CD8-positive, alpha-beta memory T cell (primary cell): ENCODE measurements around the gene LRRC8D. TPM values are rescaled to one million over a fixed set of nuclear protein-coding genes. Genes with fewer than 3 reads are reported as not detected.

Experiments
- CTCF ChIA-PET: fragments of 350-600 bp; sonication (Branson Sonifier 250); formaldehyde crosslinking; loops from one replicate; lab custom pipeline; 2021; ENCODE audit warnings: antibody characterized with exemption; lab: Charles Lee
- POLR2A ChIA-PET: fragments of 350-600 bp; sonication (Branson Sonifier 250); formaldehyde crosslinking; loops from one replicate; lab custom pipeline; 2021; ENCODE audit warnings: antibody characterized with exemption; lab: Charles Lee
- DNase-seq, 5 donors: peaks; one replicate each; pipeline versions ENCODE4 v3.0.0 to v3.0.0-alpha.2; 2020 to 2022; ENCODE audit warnings: mixed read lengths in 1 of 5
- H3K27ac ChIP-seq: one replicate; pipeline ENCODE4 v1.7.0; 2013; ENCODE audit warnings: low read depth, mild to moderate bottlenecking, low read length, moderate library complexity
- H3K27me3 ChIP-seq: 2 replicates; pipeline ENCODE4 v1.7.0; 2013; ENCODE audit warnings: low read length, mild to moderate bottlenecking; ENCODE audit not compliant: insufficient read depth, poor library complexity, severe bottlenecking
- H3K36me3 ChIP-seq: 2 replicates; pipeline ENCODE4 v1.7.0; 2013; ENCODE audit warnings: mild to moderate bottlenecking, low read length, moderate library complexity; ENCODE audit not compliant: insufficient read depth
- H3K4me1 ChIP-seq: 2 replicates; pipeline ENCODE4 v1.7.0; 2013; ENCODE audit warnings: mild to moderate bottlenecking, low read length, moderate library complexity; ENCODE audit not compliant: insufficient read depth
- H3K4me3 ChIP-seq: 2 replicates; pipeline ENCODE4 v1.7.0; 2013; ENCODE audit warnings: mild to moderate bottlenecking, low read length
- H3K9me3 ChIP-seq: 2 replicates; pipeline ENCODE4 v1.7.0; 2013; ENCODE audit warnings: mild to moderate bottlenecking, low read length
- H3K27ac Mint-ChIP-seq, 8 donors: one replicate each; pipeline ENCODE4 v1.8.0; 2020 to 2021; ENCODE audit warnings: mixed read lengths in 8 of 8, mild to moderate bottlenecking in 6 of 8, inconsistent platforms in 3 of 8, moderate library complexity in 3 of 8
- H3K27me3 Mint-ChIP-seq, 2 donors: one replicate each; pipeline ENCODE4 v1.8.0; 2020 to 2021; ENCODE audit warnings: mixed read lengths in 2 of 2, mild to moderate bottlenecking in 1 of 2, moderate library complexity in 1 of 2
- H3K36me3 Mint-ChIP-seq, 3 donors: one replicate each; pipeline ENCODE4 v1.8.0; 2020 to 2021; ENCODE audit warnings: mixed read lengths in 3 of 3, inconsistent platforms in 1 of 3, mild to moderate bottlenecking in 1 of 3
- H3K4me1 Mint-ChIP-seq, 3 donors: one replicate each; pipeline ENCODE4 v1.8.0; 2020 to 2021; ENCODE audit warnings: mixed read lengths in 3 of 3, inconsistent platforms in 1 of 3, mild to moderate bottlenecking in 1 of 3
- H3K4me3 Mint-ChIP-seq, 7 donors: one replicate each; pipeline ENCODE4 v1.8.0; 2020 to 2021; ENCODE audit warnings: mixed read lengths in 7 of 7, mild to moderate bottlenecking in 6 of 7, moderate library complexity in 4 of 7, inconsistent platforms in 2 of 7
- H3K9me3 Mint-ChIP-seq, 5 donors: one replicate each; pipeline ENCODE4 v1.8.0; 2020 to 2022; ENCODE audit warnings: mixed read lengths in 5 of 5, mild to moderate bottlenecking in 3 of 5, moderate library complexity in 2 of 5, inconsistent platforms in 1 of 5
- polyA plus RNA-seq: library from polyadenylated mRNA; unstranded; fragments of 300-500 nt; fragmentation: Illumina TruSeq; gene quantifications from one replicate; pipeline ENCODE4 v1.2.3, GENCODE V29; 2021
- total RNA-seq, 2 experiments: library from RNA; stranded (reverse); gene quantifications; one replicate each; pipeline ENCODE4 v1.2.3, GENCODE V29; 2021

The LRRC8D gene
- total and polyA plus RNA-seq, 3 experiments from 2014 or later, result 39.0 to 56.3 (median 41.9) TPM

GRCh38 chr1:89953131-89953626, 132.3 kb downstream of the LRRC8D start:
- ChIA-PET POLR2A (no interaction called here), CTCF (interaction anchor here (1.3 kb wide), 1 partner anchor 148 kb away, joined by 3 read pairs; no protein-coding TSS in a partner anchor)
- no peak overlapping the region for H3K27ac Mint-ChIP-seq
- no peak overlapping the region for H3K4me3 ChIP-seq
- H3K27me3 ChIP-seq, result no peaks in the 10 kb centered on the region
- peaks cover 16 to 35% (median 21%) of the 10 kb centered on the region in 3 donors for H3K4me1 Mint-ChIP-seq
- peak in 1 of 5 donors; percentile 55 for DNase-seq
- H3K4me3 Mint-ChIP-seq, result no peak overlapping the region
- no peaks in the 10 kb centered on the region for H3K9me3 Mint-ChIP-seq
- H3K36me3 ChIP-seq, result no peaks in the 10 kb centered on the region
- peaks cover 0 to 2% (median 0%) of the 10 kb centered on the region in 3 donors for H3K36me3 Mint-ChIP-seq
- no peak overlapping the region for H3K27ac ChIP-seq
- no peaks in the 10 kb centered on the region for H3K9me3 ChIP-seq
- peaks cover 12% of the 10 kb centered on the region for H3K4me1 ChIP-seq
- H3K27me3 Mint-ChIP-seq, result peaks cover 0 to 8% of the 10 kb centered on the region in 2 donors

DNA sequence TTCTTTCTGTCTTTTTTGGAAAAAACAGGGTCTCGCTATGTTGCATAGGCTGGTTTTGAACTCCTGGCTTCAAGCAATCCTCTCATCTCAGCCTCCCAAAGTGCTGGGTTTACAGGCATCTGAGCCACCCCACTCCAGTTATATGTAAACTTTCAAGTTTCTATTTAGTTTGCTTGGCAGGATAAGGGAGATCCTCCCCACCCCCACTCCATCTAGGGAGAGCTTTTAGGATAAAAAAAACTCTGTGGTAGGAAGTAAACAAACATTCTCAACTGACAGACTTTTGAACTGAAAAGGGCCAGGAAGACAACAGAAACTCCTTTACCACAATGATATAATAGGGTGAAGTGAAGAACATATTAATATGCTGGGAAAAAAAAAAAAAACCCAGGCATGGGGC, 133.1 kb downstream of the LRRC8D start:
- Mint-ChIP-seq H3K4me3 (no peak overlapping the region), H3K4me1 (peaks cover 21 to 43% (median 22%) of the 10 kb centered on the region in 3 donors), H3K27me3 (peaks cover 0 to 11% of the 10 kb centered on the region in 2 donors), H3K9me3 (no peaks in the 10 kb centered on the region), H3K27ac (no peak overlapping the region), H3K36me3 (no peaks in the 10 kb centered on the region)
- H3K4me3 ChIP-seq, result no peak overlapping the region
- no peak for DNase-seq
- POLR2A ChIA-PET, result no interaction called here
- H3K4me1 ChIP-seq, result peaks cover 14% of the 10 kb centered on the region
- no peaks in the 10 kb centered on the region for H3K36me3 ChIP-seq
- H3K27me3 ChIP-seq, result no peaks in the 10 kb centered on the region
- H3K27ac ChIP-seq, result no peak overlapping the region
- CTCF ChIA-PET, result interaction anchor here (1.3 kb wide), 1 partner anchor 149 kb away, joined by 3 read pairs; no protein-coding TSS in a partner anchor
- no peaks in the 10 kb centered on the region for H3K9me3 ChIP-seq

GRCh38 chr1:89954401-89954800, 133.6 kb downstream of the LRRC8D start:
- no peak overlapping the region for H3K4me3 ChIP-seq
- Mint-ChIP-seq H3K4me3 (no peak overlapping the region), H3K9me3 (peaks cover 0 to 2% (median 0%) of the 10 kb centered on the region in 5 donors), H3K4me1 (peaks cover 25 to 48% (median 26%) of the 10 kb centered on the region in 3 donors), H3K36me3 (peaks cover 0 to 2% (median 0%) of the 10 kb centered on the region in 3 donors), H3K27me3 (peaks cover 0 to 14% of the 10 kb centered on the region in 2 donors), H3K27ac (no peak overlapping the region)
- ChIA-PET POLR2A (no interaction called here), CTCF (interaction anchor here (1.3 kb wide), 1 partner anchor 150 kb away, joined by 3 read pairs; no protein-coding TSS in a partner anchor)
- H3K4me1 ChIP-seq, result peaks cover 14% of the 10 kb centered on the region
- no peaks in the 10 kb centered on the region for H3K36me3 ChIP-seq
- H3K27ac ChIP-seq, result no peak overlapping the region
- no peaks in the 10 kb centered on the region for H3K27me3 ChIP-seq
- H3K9me3 ChIP-seq, result no peaks in the 10 kb centered on the region
- no peak for DNase-seq

- Mint-ChIP-seq H3K4me1 (peaks cover 26 to 53% (median 28%) of the 10 kb centered on the region in 3 donors), H3K9me3 (peaks cover 0 to 3% (median 2%) of the 10 kb centered on the region in 5 donors), H3K27me3 (peaks cover 0 to 21% of the 10 kb centered on the region in 2 donors), H3K27ac (no peak overlapping the region), H3K36me3 (peaks cover 0 to 6% (median 0%) of the 10 kb centered on the region in 3 donors), H3K4me3 (no peak overlapping the region)
- Histone ChIP-seq H3K36me3 (no peaks in the 10 kb centered on the region), H3K4me3 (no peak overlapping the region), H3K9me3 (no peaks in the 10 kb centered on the region), H3K27ac (no peak overlapping the region), H3K4me1 (peaks cover 14% of the 10 kb centered on the region), H3K27me3 (no peaks in the 10 kb centered on the region)
- CTCF ChIA-PET, result no interaction called here
- POLR2A ChIA-PET, result no interaction called here
- no peak for DNase-seq
Measured at GRCh38 chr1:89955311-89956205, 134.7 kb downstream of the LRRC8D start.

DNA sequence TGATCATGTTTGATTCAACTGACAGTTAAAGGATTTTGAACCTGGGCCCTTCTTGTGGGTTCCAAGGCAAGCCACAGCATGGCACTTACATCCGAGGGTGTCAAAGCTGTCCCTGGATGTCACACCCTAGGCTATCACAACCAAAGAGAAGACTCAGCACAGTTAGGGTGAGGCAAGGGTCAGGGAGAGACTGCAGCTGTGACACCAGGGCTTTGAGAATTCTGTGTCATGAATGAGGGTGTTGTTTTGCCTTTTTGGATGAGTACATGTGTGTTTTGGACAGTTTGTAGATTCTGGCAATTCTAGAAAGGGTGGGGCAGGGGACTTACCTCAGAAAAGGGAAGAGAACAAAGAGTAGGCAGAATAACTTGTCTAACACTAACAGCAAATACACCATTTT, 136.3 kb downstream of the LRRC8D start:
- peaks cover 28 to 53% (median 29%) of the 10 kb centered on the region in 3 donors for H3K4me1 Mint-ChIP-seq
- peaks cover 0 to 3% (median 2%) of the 10 kb centered on the region in 5 donors for H3K9me3 Mint-ChIP-seq
- Histone ChIP-seq H3K27ac (no peak overlapping the region), H3K36me3 (no peaks in the 10 kb centered on the region), H3K27me3 (no peaks in the 10 kb centered on the region), H3K9me3 (no peaks in the 10 kb centered on the region), H3K4me1 (peaks cover 14% of the 10 kb centered on the region), H3K4me3 (no peak overlapping the region)
- H3K27me3 Mint-ChIP-seq, result peaks cover 3 to 21% of the 10 kb centered on the region in 2 donors
- peak overlapping the region in 4 of 7 donors; percentile 4 to 24 (median 10) for H3K4me3 Mint-ChIP-seq
- ChIA-PET POLR2A (no interaction called here), CTCF (interaction anchor here (1.5 kb wide), 1 partner anchor 114 kb away, joined by 4 read pairs; no protein-coding TSS in a partner anchor)
- peaks cover 0 to 6% (median 0%) of the 10 kb centered on the region in 3 donors for H3K36me3 Mint-ChIP-seq
- DNase-seq, result peak in 2 of 5 donors; percentile 40 to 50
- H3K27ac Mint-ChIP-seq, result peak overlapping the region in 6 of 8 donors; percentile 3 to 69 (median 25)

GRCh38 chr1:89958851-89959654, 138.2 kb downstream of the LRRC8D start:
- H3K36me3 ChIP-seq, result no peaks in the 10 kb centered on the region
- Mint-ChIP-seq H3K4me1 (peaks cover 24 to 41% (median 27%) of the 10 kb centered on the region in 3 donors), H3K36me3 (peaks cover 0 to 6% (median 2%) of the 10 kb centered on the region in 3 donors), H3K4me3 (no peak overlapping the region), H3K27me3 (peaks cover 5 to 21% of the 10 kb centered on the region in 2 donors), H3K27ac (peak overlapping the region in 1 of 8 donors; percentile 6), H3K9me3 (peaks cover 0 to 3% (median 2%) of the 10 kb centered on the region in 5 donors)
- ChIA-PET CTCF (no interaction called here), POLR2A (interaction anchor here (0.6 kb wide), 1 partner anchor 195 kb away, joined by 6 read pairs; no protein-coding TSS in a partner anchor)
- no peak overlapping the region for H3K27ac ChIP-seq
- DNase-seq, result no peak
- H3K4me3 ChIP-seq, result no peak overlapping the region
- H3K27me3 ChIP-seq, result no peaks in the 10 kb centered on the region
- H3K4me1 ChIP-seq, result peaks cover 14% of the 10 kb centered on the region
- no peaks in the 10 kb centered on the region for H3K9me3 ChIP-seq

- H3K27me3 Mint-ChIP-seq, result peaks cover 5 to 21% of the 10 kb centered on the region in 2 donors
- Histone ChIP-seq H3K27me3 (no peaks in the 10 kb centered on the region), H3K9me3 (no peaks in the 10 kb centered on the region), H3K36me3 (no peaks in the 10 kb centered on the region), H3K27ac (no peak overlapping the region), H3K4me3 (no peak overlapping the region), H3K4me1 (peaks cover 14% of the 10 kb centered on the region)
- peaks cover 24 to 40% (median 27%) of the 10 kb centered on the region in 3 donors for H3K4me1 Mint-ChIP-seq
- no peak overlapping the region for H3K27ac Mint-ChIP-seq
- ChIA-PET POLR2A (interaction anchor here (0.6 kb wide), 1 partner anchor 196 kb away, joined by 6 read pairs; no protein-coding TSS in a partner anchor), CTCF (interaction anchor here (0.9 kb wide), 1 partner anchor 197 kb away, joined by 3 read pairs; no protein-coding TSS in a partner anchor)
- H3K9me3 Mint-ChIP-seq, result peaks cover 0 to 3% (median 2%) of the 10 kb centered on the region in 5 donors
- DNase-seq, result no peak
- no peak overlapping the region for H3K4me3 Mint-ChIP-seq
- H3K36me3 Mint-ChIP-seq, result peaks cover 0 to 6% (median 2%) of the 10 kb centered on the region in 3 donors
Measured at GRCh38 chr1:89959719-89960118, 138.9 kb downstream of the LRRC8D start.
